HG03521 (cell line): ENCODE data around the gene DNAJB9.

Experiments used
- ATAC-seq: cut with Tn5 transposase; IDR thresholded peaks from one replicate; pipeline ENCODE4 v1.9.1; 2021; ENCODE audit warnings: mild to moderate bottlenecking, moderate library complexity; ENCODE audit not compliant: unreplicated experiment

DNAJB9 gene

DNA sequence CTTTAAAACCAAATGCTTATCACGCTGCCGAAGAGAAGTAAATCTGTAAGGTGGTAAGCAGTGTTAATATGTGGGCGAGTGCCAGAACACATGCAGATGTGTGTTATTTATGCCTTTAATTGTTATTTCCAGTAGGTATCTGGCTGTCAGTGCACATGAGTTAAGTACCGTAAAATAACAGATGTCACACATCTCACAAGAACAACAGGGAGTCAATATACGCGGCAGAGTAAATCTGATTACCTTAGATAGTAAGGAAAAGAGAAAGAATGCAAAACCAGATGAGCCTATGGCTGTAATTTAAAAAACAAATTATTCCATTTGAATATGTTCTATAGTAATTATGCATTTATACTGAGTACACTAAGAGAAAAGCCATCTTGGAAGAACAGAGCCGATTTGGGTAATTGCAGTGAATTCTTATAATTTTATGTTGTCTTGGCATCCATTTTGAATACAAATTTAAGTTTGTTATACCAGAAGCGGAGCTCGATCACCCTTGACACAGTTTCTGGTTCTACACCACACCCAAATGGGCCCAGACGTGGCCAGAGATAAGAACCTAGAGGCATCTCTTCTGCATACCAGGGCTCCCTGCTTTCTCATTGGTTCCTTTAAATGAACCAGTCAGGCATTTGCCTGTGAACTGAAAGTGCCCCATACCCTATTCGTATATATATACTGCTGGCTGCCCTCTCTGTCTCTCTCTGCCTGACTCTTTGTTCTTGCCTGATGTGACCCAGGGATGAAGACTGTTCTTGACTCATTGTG, 34.8 kb downstream of the DNAJB9 start:
- ATAC-seq: no peak

DNA sequence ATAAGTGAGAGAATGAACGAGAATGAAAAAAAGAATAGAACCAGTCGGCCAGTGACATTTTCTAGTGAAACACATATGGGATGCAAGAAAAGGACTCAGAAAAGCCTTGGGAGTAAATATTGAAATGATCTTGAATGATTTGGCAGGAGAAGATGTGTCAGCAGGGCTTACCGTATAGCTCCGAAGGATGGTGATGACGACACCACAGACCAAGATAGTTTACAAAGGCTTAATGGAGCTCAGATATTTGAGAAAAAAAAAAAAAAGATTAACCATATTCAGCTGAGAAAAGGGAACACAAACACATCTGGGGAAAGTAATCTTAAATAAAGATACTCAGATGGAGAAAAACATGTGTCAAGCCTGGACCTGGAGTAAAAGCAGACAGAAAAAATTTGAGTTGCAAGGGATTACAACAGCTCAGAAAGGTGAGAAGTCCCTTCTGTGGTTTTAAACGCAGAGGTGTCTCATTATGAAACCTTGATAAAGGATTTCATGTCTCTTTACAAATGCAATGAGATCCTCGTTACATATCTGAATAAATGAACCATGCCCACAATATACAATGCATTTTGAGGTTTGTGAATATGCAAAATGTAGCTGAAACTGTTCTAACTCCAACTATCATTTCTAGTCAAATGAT, 36.0 kb downstream of the DNAJB9 start:
- no peak for ATAC-seq

DNA sequence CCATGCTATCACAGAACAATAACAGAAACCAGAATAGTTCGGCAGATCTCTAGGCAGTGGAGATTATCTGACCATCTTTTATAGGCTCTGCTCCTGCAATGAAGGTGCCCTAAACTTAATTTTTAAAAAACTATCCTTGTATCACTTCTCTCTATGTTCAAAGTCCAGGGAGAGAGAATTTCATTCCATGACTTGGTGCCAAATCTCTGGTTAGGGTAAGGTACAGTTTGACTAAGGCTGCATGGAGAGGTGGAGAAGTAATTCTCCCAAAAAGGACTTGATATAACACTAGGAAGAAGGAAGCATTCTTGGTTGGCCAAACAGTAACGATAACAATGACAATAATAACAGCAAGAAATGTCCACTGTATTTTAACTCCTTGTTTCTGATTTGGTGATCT, 40.0 kb downstream of the DNAJB9 start:
- no peak for ATAC-seq

DNA sequence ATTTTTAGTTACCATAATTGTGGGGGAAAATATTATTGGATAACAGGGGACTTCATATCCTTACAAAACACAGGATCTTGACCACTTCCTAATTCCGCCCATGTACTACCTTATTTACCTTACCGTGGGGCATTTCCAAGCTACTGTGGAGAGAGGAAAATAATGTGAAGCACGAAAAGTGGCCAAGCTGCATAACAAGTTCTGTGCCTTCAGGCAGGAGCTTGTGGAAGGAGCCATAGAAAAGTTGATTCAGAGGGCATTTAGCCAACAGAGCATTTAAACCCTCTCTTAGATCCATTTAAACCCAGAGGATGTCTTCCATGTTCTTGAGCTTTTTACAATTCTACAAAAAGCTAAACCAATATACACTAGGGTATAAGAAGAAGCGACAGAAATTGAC, 41.6 kb downstream of the DNAJB9 start:
- no peak for ATAC-seq

DNA sequence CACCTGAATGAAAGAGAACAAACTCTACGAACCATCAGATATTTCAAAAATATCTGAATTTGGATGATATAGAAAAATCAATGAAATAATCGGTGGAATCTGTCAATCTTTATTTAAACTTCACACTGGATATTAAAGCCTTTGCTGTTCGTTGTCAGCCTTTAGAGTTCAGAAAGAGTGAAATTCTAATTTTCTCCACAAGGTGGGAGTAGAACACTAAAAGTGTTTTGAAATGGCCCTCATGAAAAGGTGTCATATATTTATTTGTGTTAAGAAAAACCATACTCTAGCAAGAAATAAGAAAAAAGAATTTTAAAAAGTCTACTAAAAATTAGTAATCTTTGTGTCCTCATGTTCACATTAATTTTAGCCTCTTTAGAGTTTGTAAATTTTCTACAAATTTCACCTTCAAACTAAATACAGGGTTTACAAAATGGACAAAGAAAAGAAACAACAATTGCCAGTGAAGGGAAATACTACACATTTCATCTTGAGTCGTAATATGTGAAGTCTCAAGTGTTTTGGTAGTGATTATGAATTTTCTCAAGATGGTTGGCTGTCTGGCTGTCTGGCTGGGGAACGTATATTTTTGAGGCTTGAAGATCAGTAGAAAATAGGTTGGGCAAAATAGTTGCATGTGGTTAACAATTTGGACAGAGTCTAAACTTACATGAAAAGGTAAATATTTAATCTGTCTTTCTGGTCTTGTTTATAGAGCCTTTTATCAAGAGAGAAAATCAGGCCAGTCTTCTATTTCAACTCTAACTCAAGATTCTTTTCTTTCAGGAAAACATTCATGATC, 43.7 kb downstream of the DNAJB9 start:
- peak; percentile 70 for ATAC-seq

DNA sequence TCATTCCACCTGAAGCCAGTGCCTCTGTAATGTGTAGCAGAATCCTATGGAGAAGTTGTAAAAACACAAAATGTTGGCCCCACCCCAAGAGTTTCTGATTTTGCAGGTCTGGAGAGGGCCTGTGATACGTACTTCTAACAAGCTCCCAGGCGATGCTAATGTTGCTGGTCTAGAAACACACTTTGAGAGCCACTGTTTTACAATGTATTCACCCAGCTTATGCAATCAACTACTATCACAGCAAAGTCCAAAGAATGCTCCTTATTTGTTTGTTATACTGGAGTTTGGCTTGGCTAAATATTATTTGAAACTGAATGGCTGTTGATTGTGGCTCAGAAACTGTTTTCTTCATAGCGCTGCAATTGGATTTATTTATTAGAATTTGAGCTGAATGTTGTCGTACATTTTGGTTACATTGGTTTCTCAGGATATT, 44.3 kb downstream of the DNAJB9 start:
- ATAC-seq: no peak

DNA sequence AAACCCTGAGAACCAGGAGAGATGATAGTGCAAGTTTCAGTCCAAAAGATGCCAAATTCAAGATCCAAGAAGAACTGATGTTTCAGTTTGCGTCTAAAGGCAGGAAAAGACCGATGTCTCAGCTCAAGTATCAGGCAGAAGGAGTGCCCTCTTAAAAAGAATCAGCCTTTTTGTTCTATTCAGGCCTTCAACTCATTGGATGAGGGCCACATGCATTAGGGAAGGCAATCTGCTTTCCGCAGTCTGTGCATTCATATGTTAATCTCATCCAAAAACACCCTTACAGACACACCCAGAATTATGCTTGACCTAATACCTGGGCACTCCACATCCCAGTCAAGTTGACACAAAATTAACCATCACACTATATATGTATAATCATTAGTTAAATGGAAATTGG, 45.2 kb downstream of the DNAJB9 start:
- no peak for ATAC-seq

DNA sequence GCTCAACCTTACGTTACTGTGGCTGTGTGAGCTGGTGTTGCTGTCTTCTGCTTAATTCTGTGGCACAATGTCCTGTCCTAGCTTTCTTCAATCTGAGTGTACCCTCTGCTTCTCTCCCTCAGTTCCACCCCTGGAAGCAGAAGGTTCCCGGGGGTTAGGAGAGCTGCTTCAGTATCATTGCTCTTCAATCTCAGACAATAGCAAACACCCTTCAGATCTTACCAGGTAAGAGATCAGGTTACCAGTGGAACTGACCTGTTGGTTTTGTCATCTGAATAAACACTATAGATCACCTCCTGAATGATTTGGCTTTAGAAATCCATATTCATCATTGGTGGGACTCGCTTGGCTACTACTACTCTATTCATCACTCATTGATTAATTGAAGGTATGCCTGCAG, 48.4 kb downstream of the DNAJB9 start:
- ATAC-seq: no peak

DNA sequence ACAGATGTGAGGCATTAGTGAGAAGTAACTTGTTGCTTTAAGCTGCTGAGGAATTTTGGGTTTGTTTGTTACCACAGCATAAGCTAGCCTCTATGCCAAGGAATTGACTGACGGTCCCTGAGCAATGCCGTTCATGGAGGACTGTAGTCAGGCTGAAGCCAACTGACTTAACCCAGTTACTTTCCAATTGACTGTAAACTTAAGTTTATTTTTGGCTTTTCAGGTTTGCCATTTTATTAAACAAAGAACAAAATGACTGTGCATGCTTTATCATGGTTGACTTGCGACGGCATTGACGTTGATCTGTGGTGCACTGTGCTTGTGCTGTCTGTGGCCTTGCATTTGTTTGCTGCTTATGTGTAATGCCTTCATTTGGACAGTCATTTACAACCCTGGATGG, 53.5 kb downstream of the DNAJB9 start:
- ATAC-seq: peak; percentile 59
